PC-9 (cell line): ENCODE measurements around the gene ZNF462. TPM values are rescaled to one million over a fixed set of nuclear protein-coding genes. Genes with fewer than 3 reads are reported as not detected.

Experiments
- BruUV-seq: library from RNA; stranded (reverse); fragments of 400-500 nt; replicated peaks from 2 replicates; lab custom pipeline; 2021; lab: Mats Ljungman, UMichigan
- CTCF ChIA-PET: fragments of 300-600 bp; sonication (Branson Sonifier 250); formaldehyde crosslinking; loops from one replicate; lab custom pipeline; 2022; ENCODE audit warnings: antibody characterized with exemption; lab: Charles Lee
- POLR2A ChIA-PET: fragments of 300-600 bp; sonication (Branson Sonifier 250); formaldehyde crosslinking; loops from one replicate; lab custom pipeline; 2022; ENCODE audit warnings: antibody characterized with exemption; ENCODE audit not compliant: unreplicated experiment; lab: Charles Lee
- DNase-seq, 2 experiments: peaks; one replicate each; pipeline versions ENCODE4 v3.0.0 to v3.0.0-alpha.2; 2015 to 2022; ENCODE audit warnings: mixed read lengths in 1 of 2
- H2AFZ ChIP-seq: fragments of 200-600 bp; sonication (generic); 2 replicates; pipeline ENCODE4 v1.8.1; 2017; ENCODE audit warnings: antibody characterized with exemption
- H3F3A ChIP-seq: fragments of 200-600 bp; sonication (generic); 2 replicates; pipeline ENCODE4 v1.8.1; 2017; ENCODE audit warnings: antibody characterized with exemption, mild to moderate bottlenecking, low read depth; ENCODE audit not compliant: insufficient read depth
- H3K27ac ChIP-seq: fragments of 200-600 bp; sonication (generic); 2 replicates; pipeline ENCODE4 v1.6.1; 2016; ENCODE audit warnings: mixed run types
- H3K27me3 ChIP-seq: fragments of 200-600 bp; sonication (generic); 2 replicates; pipeline ENCODE4 v1.6.1; 2016; ENCODE audit warnings: low read depth, mixed run types; ENCODE audit not compliant: insufficient read depth
- H3K36me3 ChIP-seq: fragments of 200-600 bp; sonication (generic); 2 replicates; pipeline ENCODE4 v1.6.1; 2016; ENCODE audit warnings: low read depth, mixed run types
- H3K4me1 ChIP-seq: fragments of 200-600 bp; sonication (generic); replicated peaks from 2 replicates; pipeline ENCODE4 v1.6.1; 2016; ENCODE audit warnings: mixed run types; ENCODE audit not compliant: insufficient read depth
- H3K4me2 ChIP-seq: fragments of 200-600 bp; sonication (generic); 2 replicates; pipeline ENCODE4 v1.6.1; 2017; ENCODE audit warnings: mixed run types
- H3K4me3 ChIP-seq: fragments of 200-600 bp; sonication (generic); 2 replicates; pipeline ENCODE4 v1.6.1; 2016; ENCODE audit warnings: mixed run types
- H3K79me2 ChIP-seq: fragments of 200-600 bp; sonication (generic); 2 replicates; pipeline ENCODE4 v1.6.1; 2017; ENCODE audit warnings: low read depth, mixed run types
- H3K9me2 ChIP-seq: fragments of 200-600 bp; sonication (generic); 2 replicates; pipeline ENCODE4 v1.8.1; 2017; ENCODE audit warnings: mild to moderate bottlenecking; ENCODE audit not compliant: insufficient read depth
- H3K9me3 ChIP-seq: fragments of 200-600 bp; sonication (generic); 2 replicates; pipeline ENCODE4 v1.8.1; 2016; ENCODE audit warnings: low read depth; ENCODE audit not compliant: insufficient read depth
- H4K20me1 ChIP-seq: fragments of 200-600 bp; sonication (generic); 2 replicates; pipeline ENCODE4 v1.8.1; 2017; ENCODE audit not compliant: insufficient read depth
- CTCF ChIP-seq: fragments of 200-600 bp; sonication (generic); conservative IDR thresholded peaks from 2 replicates; pipeline ENCODE4 v1.6.1; 2017; ENCODE audit warnings: mixed run types, antibody characterized with exemption, mild to moderate bottlenecking, moderate library complexity
- EZH2 ChIP-seq: fragments of 200-600 bp; sonication (generic); IDR thresholded peaks from 2 replicates; pipeline ENCODE4 v1.8.0; 2017; ENCODE audit warnings: antibody characterized with exemption, low read depth
- intact Hi-C: fragments of 100-400 bp; cut with micrococcal nuclease; formaldehyde crosslinking; loops from one replicate; pipeline ENCODE4 v1.10.0; 2022; ENCODE audit not compliant: unreplicated experiment
- total RNA-seq: library from RNA; stranded (reverse); gene quantifications from 2 replicates; pipeline ENCODE4 v1.2.3, GENCODE V29; 2021

The ZNF462 gene
- total RNA-seq, 1 experiment from 2014 or later, result 4.8 TPM

- H3F3A ChIP-seq, result no peaks in the 10 kb centered on the region
These were observed 131.5 kb downstream of the ZNF462 start for GRCh38 chr9:106994463-106994862.

GRCh38 chr9:107000218-107000617 is 137.3 kb downstream of the ZNF462 start:
- H3K79me2 ChIP-seq, result no peaks in the 10 kb centered on the region
- H3K36me3 ChIP-seq, result no peaks in the 10 kb centered on the region
- no peak overlapping the region for H2AFZ ChIP-seq
- intact Hi-C loops, result no loop called here
- DNase-seq, result no peak
- no peak overlapping the region for H3K27ac ChIP-seq
- TF ChIP-seq CTCF, result no peak
- no peak for TF ChIP-seq EZH2
- no peaks in the 10 kb centered on the region for H4K20me1 ChIP-seq
- CTCF ChIA-PET, result no interaction called here
- H3K4me1 ChIP-seq, result no peaks in the 10 kb centered on the region
- BruUV-seq, result no TSS peak
- POLR2A ChIA-PET, result no interaction called here
- H3K4me2 ChIP-seq, result no peak overlapping the region
- no peak overlapping the region for H3K4me3 ChIP-seq
- no peaks in the 10 kb centered on the region for H3F3A ChIP-seq
- no peaks in the 10 kb centered on the region for H3K27me3 ChIP-seq
- H3K9me3 ChIP-seq, result no peaks in the 10 kb centered on the region
- no peaks in the 10 kb centered on the region for H3K9me2 ChIP-seq

More at GRCh38 chr9:106994463-106994862, 131.5 kb downstream of the ZNF462 start:
- no peak for DNase-seq
- no TSS peak for BruUV-seq
- Histone ChIP-seq H3K36me3 (no peaks in the 10 kb centered on the region), H3K9me3 (no peaks in the 10 kb centered on the region), H4K20me1 (no peaks in the 10 kb centered on the region), H3K27ac (no peak overlapping the region), H3K79me2 (no peaks in the 10 kb centered on the region), H3K27me3 (no peaks in the 10 kb centered on the region), H3K9me2 (no peaks in the 10 kb centered on the region; the same call in 1 of the 2 replicates), H3K4me3 (no peak overlapping the region), H3K4me1 (no peaks in the 10 kb centered on the region), H2AFZ (no peak overlapping the region), H3K4me2 (no peak overlapping the region)
- intact Hi-C loops, result no loop called here
- TF ChIP-seq EZH2, result no peak
- TF ChIP-seq CTCF, result no peak
- ChIA-PET POLR2A (no interaction called here), CTCF (no interaction called here)

GRCh38 chr9:107005201-107005600 is 142.2 kb downstream of the ZNF462 start:
- Histone ChIP-seq H3F3A (no peaks in the 10 kb centered on the region), H3K4me3 (no peak overlapping the region), H3K4me2 (no peak overlapping the region), H2AFZ (no peak overlapping the region), H3K4me1 (no peaks in the 10 kb centered on the region), H3K27ac (no peak overlapping the region), H3K9me3 (no peaks in the 10 kb centered on the region), H3K36me3 (no peaks in the 10 kb centered on the region), H3K27me3 (no peaks in the 10 kb centered on the region), H4K20me1 (no peaks in the 10 kb centered on the region), H3K79me2 (no peaks in the 10 kb centered on the region), H3K9me2 (no peaks in the 10 kb centered on the region)
- DNase-seq, result no peak
- intact Hi-C loops, result no loop called here
- CTCF ChIA-PET, result no interaction called here
- BruUV-seq, result no TSS peak
- POLR2A ChIA-PET, result no interaction called here
- TF ChIP-seq CTCF (no peak), EZH2 (no peak)
